HepG2 (cell line): Measurements from ENCODE around the gene CPNE5.

Experiments used
- SP4 ChIP-seq: sonication (generic); formaldehyde crosslinking; IDR thresholded peaks from 2 replicates; pipeline ENCODE4 v1.8.1; 2023; ENCODE audit warnings: mild to moderate bottlenecking, missing genetic modification reagents
- ZNF766 ChIP-seq: sonication (generic); formaldehyde crosslinking; IDR thresholded peaks from 2 replicates; pipeline ENCODE4 v1.5.0; 2020; ENCODE audit warnings: missing genetic modification reagents, borderline replicate concordance

DNA sequence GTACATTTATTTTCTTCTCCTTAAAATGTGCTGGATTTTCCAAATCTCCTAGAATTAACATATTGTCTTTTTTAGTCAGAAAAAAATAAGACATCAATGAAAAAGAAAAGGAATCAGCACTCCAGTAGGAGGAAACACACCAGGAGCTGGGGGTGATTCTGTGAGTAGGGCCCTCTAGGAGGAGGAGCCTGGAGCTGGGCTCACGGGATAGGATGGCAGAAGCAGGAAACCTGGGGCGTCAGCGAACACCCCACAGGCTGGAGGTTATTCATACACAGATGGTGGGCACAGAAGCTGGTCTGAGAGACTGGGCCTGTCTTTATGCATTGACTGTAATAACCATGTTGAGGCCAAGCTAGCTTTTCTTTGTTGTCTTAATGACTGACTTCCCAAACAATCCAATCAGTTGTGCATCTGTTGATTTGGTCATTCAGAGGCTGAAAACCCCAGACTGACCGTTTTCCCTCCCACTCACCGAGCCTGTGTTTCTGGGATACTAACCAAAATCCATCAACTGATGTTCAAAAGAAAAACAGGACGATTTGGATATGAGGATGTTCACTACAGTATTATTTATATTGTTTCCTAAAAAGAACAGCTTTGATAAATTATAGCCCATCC lies 53.1 kb downstream of the CPNE5 start:
- no peak for TF ChIP-seq ZNF766 (CRISPR knock-in tag)
- no peak for TF ChIP-seq SP4 (CRISPR knock-in tag)
